ENCODE data around the gene LARP4B. TPM values are rescaled to one million over a fixed set of nuclear protein-coding genes. Genes with fewer than 3 reads are reported as not detected.

The LARP4B gene
- total RNA-seq, 1 donor from 2014 or later, result 114 TPM

DNA sequence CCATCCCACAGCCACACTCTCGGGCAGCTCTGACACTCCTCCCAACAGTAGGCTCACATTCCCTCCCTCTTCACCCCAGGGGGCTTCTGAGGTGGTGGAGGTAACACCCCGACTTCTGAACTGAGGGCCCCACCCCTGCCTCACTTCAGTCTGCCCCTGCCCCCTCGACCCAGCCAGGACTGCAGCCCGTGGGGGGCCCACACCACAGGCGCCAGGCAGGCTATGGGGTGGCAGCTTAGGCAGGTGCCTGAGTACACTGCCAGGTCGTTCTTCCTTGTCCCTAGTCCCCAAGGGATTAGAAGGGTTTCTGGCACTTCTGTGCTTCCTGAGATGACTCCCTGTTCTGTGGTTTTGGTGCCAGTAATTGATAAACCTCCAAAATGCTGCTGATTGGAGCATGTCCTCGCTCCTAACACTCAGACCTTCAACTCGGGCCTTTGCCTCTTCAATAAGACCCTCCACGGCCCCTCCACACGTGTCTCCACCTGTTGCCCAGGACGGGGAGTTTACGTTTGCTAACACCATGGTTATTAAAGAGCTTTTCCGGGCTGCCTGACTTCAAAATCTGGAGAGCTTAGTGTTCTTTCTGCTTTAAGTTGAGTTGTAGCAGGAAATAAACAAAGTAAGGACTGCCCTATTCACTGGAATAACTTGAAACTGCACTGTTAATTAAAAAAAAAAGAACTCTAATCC lies 23.8 kb upstream of the LARP4B start:
- intact Hi-C loops (cut with DNase I), result no loop called here
- Histone ChIP-seq H3K27me3 (ENCODE audit: low read depth) (no peaks in the 10 kb centered on the region), H3K4me1 (no peaks in the 10 kb centered on the region), H3K4me3 (no peak overlapping the region), H3K9me3 (no peaks in the 10 kb centered on the region), H3K27ac (peak overlapping the region; percentile 72), H3K36me3 (no peaks in the 10 kb centered on the region)
- DNase-seq (no peak), ATAC-seq (peak; percentile 80 to 84)
- TF ChIP-seq, protein P1, sequence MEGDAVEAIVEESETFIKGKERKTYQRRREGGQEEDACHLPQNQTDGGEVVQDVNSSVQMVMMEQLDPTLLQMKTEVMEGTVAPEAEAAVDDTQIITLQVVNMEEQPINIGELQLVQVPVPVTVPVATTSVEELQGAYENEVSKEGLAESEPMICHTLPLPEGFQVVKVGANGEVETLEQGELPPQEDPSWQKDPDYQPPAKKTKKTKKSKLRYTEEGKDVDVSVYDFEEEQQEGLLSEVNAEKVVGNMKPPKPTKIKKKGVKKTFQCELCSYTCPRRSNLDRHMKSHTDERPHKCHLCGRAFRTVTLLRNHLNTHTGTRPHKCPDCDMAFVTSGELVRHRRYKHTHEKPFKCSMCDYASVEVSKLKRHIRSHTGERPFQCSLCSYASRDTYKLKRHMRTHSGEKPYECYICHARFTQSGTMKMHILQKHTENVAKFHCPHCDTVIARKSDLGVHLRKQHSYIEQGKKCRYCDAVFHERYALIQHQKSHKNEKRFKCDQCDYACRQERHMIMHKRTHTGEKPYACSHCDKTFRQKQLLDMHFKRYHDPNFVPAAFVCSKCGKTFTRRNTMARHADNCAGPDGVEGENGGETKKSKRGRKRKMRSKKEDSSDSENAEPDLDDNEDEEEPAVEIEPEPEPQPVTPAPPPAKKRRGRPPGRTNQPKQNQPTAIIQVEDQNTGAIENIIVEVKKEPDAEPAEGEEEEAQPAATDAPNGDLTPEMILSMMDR (IDR thresholded peaks at IDR 0.05), result no peak

DNA sequence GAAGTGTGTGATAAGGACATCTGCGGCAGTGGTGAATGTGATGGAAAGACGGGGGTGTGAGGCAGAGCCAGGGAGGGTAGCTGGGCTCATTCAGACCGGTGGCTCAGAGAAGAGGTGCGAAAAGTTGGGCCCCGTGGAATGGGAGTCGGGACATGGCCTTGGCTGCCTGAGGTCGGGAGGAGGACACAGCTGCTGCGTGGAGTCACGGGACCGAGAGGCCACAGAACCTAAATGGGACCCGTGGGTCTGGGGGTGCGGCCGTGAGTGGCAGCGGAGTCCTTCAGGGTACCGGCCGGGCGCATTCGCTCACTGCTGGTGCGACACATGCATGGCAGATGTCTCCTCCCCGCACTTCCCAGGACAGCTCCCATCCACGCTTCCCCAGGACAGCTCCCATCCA lies 22.9 kb upstream of the LARP4B start:
- H3K27ac ChIP-seq, result no peak overlapping the region
- no peak for ATAC-seq
- no peaks in the 10 kb centered on the region for H3K27me3 ChIP-seq (ENCODE audit: low read depth)
- H3K9me3 ChIP-seq, result no peaks in the 10 kb centered on the region
- H3K36me3 ChIP-seq, result no peaks in the 10 kb centered on the region
- no peaks in the 10 kb centered on the region for H3K4me1 ChIP-seq
- H3K4me3 ChIP-seq, result no peak overlapping the region
- DNase-seq, result no peak
- intact Hi-C loops (cut with DNase I), result no loop called here
- TF ChIP-seq, protein P1 (IDR thresholded peaks at IDR 0.05), result no peak

GRCh38 chr10:953836-954235 lies 22.3 kb upstream of the LARP4B start:
- DNase-seq (no peak), ATAC-seq (no peak)
- H3K27me3 ChIP-seq (ENCODE audit: low read depth), result no peaks in the 10 kb centered on the region
- H3K4me3 ChIP-seq, result no peak overlapping the region
- H3K9me3 ChIP-seq, result no peaks in the 10 kb centered on the region
- H3K27ac ChIP-seq, result no peak overlapping the region
- H3K4me1 ChIP-seq, result no peaks in the 10 kb centered on the region
- intact Hi-C loops (cut with DNase I), result no loop called here
- no peaks in the 10 kb centered on the region for H3K36me3 ChIP-seq
- TF ChIP-seq, protein P1 (IDR thresholded peaks at IDR 0.05), result no peak

DNA sequence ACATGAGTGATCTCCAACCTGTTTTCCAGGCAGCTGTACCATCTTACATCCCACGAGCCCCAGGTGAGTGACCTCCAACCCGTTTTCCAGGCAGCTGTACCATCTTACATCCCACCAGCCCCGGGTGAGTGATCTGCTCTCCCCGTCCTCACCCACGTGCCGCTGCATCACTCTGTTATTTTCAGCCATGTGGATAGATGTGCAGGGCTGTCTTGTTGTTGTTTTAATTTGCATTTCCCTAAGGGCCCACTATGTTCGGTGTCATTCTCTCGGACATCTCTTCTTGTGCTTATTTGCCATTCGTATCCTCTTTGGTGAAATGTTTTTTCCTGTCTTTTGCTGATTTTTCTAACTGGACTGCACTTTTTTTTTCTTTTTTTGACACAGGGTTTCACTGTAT lies 17.9 kb upstream of the LARP4B start:
- Histone ChIP-seq H3K27me3 (ENCODE audit: low read depth) (no peaks in the 10 kb centered on the region), H3K27ac (no peak overlapping the region), H3K36me3 (no peaks in the 10 kb centered on the region), H3K4me3 (no peak overlapping the region), H3K9me3 (no peaks in the 10 kb centered on the region), H3K4me1 (peaks cover under 1% of the 10 kb centered on the region)
- ATAC-seq (no peak), DNase-seq (no peak)
- TF ChIP-seq, protein P1 (IDR thresholded peaks at IDR 0.05), result no peak
- intact Hi-C loops (cut with DNase I), result no loop called here

GRCh38 chr10:948347-948746 lies 16.8 kb upstream of the LARP4B start:
- Histone ChIP-seq H3K4me1 (peaks cover 10% of the 10 kb centered on the region), H3K9me3 (no peaks in the 10 kb centered on the region), H3K27me3 (ENCODE audit: low read depth) (no peaks in the 10 kb centered on the region), H3K36me3 (no peaks in the 10 kb centered on the region), H3K4me3 (no peak overlapping the region), H3K27ac (no peak overlapping the region)
- intact Hi-C loops (cut with DNase I), result no loop called here
- ATAC-seq, result no peak
- DNase-seq, result no peak
- TF ChIP-seq, protein P1 (IDR thresholded peaks at IDR 0.05), result no peak

Data from lower lobe of right lung (tissue), 2 donors.